Lung (tissue), 12 donors: Measurements from ENCODE around the gene MYO9A. TPM values are rescaled to one million over a fixed set of nuclear protein-coding genes. Genes with fewer than 3 reads are reported as not detected.

Experiments used
- ATAC-seq: fragments of 200-7000 bp; cut with Tn5 transposase; one replicate; pipeline ENCODE4 v1.9.1; 2020; ENCODE audit warnings: moderate number of reproducible peaks; ENCODE audit not compliant: insufficient read depth, low FRiP score
- DNase-seq, 3 donors: peaks; one replicate each; pipeline ENCODE4 v3.0.0-alpha.2; 2013 to 2017
- H3K27ac ChIP-seq, 2 donors: one replicate each; pipeline ENCODE4 v1.5.1; 2013; ENCODE audit warnings: mild to moderate bottlenecking in 2 of 2, moderate library complexity in 2 of 2, control low read depth in 1 of 2, inconsistent platforms in 1 of 2, low read depth in 1 of 2, low read length in 1 of 2
- H3K27me3 ChIP-seq, 3 donors: one replicate each; pipeline ENCODE4 v1.5.1; 2013; ENCODE audit warnings: low read length in 2 of 3; ENCODE audit not compliant: control insufficient read depth in 3 of 3, insufficient read depth in 3 of 3
- H3K36me3 ChIP-seq, 4 donors: one replicate each; pipeline ENCODE4 v1.5.1; 2013; ENCODE audit warnings: low read length in 4 of 4, mild to moderate bottlenecking in 1 of 4, moderate library complexity in 1 of 4; ENCODE audit not compliant: control insufficient read depth in 4 of 4, insufficient read depth in 4 of 4
- H3K4me1 ChIP-seq, 5 donors: one replicate each; pipeline ENCODE4 v1.5.1; 2013; ENCODE audit warnings: low read length in 5 of 5, mild to moderate bottlenecking in 2 of 5, moderate library complexity in 1 of 5; ENCODE audit not compliant: control insufficient read depth in 5 of 5, insufficient read depth in 5 of 5
- H3K4me3 ChIP-seq: one replicate; pipeline ENCODE4 v1.5.1; 2013; ENCODE audit warnings: mild to moderate bottlenecking, control low read depth, moderate library complexity
- H3K9ac ChIP-seq, 2 donors: one replicate each; pipeline ENCODE4 v1.5.1; 2013; ENCODE audit warnings: low read length in 2 of 2, control low read depth in 1 of 2; ENCODE audit not compliant: insufficient read depth in 1 of 2
- H3K9me3 ChIP-seq, 4 donors: one replicate each; pipeline ENCODE4 v1.5.1; 2013; ENCODE audit warnings: low read length in 3 of 4, mild to moderate bottlenecking in 1 of 4, moderate library complexity in 1 of 4; ENCODE audit not compliant: control insufficient read depth in 4 of 4, insufficient read depth in 3 of 4
- CTCF ChIP-seq: IDR thresholded peaks from 2 replicates; pipeline ENCODE4 v1.5.1; 2012; ENCODE audit warnings: mild to moderate bottlenecking; ENCODE audit errors: control extremely low read depth, extremely low read depth
- WGBS, 2 donors: extraction: QIAGEN DNeasy Blood & Tissue Kit; methylation state at CpG; one replicate each; pipeline ENCODE4 v1.1.7; 2013; 5-methylcytosine and 5-hydroxymethylcytosine counted together
- polyA plus RNA-seq, 2 donors: library from polyadenylated mRNA; stranded (reverse); fragments of 200-250 nt; gene quantifications; one replicate each; pipeline ENCODE4 v1.2.1, GENCODE V29; 2013
- total RNA-seq, 2 donors: library from RNA; depleted of rRNA in 1 of 2; stranded (reverse); fragments of >200 nt in 1 of 2; gene quantifications; one replicate each; pipeline ENCODE4 v1.2.1, GENCODE V29; 2014 to 2021
- donor health status: control.
- donor health status: control.
- donor health status: Bipolar disorder and iron deficiency.
- donor health status: healthy.
- donor health status: DM: yes; HTN: yes; CAD: no.

The MYO9A gene
- total and polyA plus RNA-seq, 4 donors = 4.5 to 173 (median 34.4) TPM

- 68 to 83% methylated on average over 4 of the region's 4 CpGs for WGBS, 2 donors
Observed at GRCh38 chr15:72034859-72035650, 82.9 kb downstream of the MYO9A start.

GRCh38 chr15:72034351-72034750 is 83.6 kb downstream of the MYO9A start:
- Histone ChIP-seq H3K4me3 (no peak overlapping the region), H3K9me3 (no peaks in the 10 kb centered on the region), H3K4me1 (peaks cover 0 to 7% (median 0%) of the 10 kb centered on the region in 5 donors), H3K27ac (no peak overlapping the region), H3K9ac (no peak overlapping the region), H3K27me3 (no peaks in the 10 kb centered on the region), H3K36me3 (peaks cover 0 to 11% (median 1%) of the 10 kb centered on the region in 4 donors)
- no peak for TF ChIP-seq CTCF
- no peak for DNase-seq
- no peak for ATAC-seq
- 95 to 98% methylated on average over 1 of the region's 1 CpG for WGBS, 2 donors

More at GRCh38 chr15:72034859-72035650, 82.9 kb downstream of the MYO9A start:
- H3K9ac ChIP-seq = no peak overlapping the region
- no peak overlapping the region for H3K4me3 ChIP-seq
- H3K27ac ChIP-seq = no peak overlapping the region
- ATAC-seq (no peak), DNase-seq (no peak)
- no peaks in the 10 kb centered on the region for H3K27me3 ChIP-seq
- TF ChIP-seq CTCF = no peak
- H3K9me3 ChIP-seq = no peaks in the 10 kb centered on the region
- H3K4me1 ChIP-seq = peaks cover 0 to 7% (median 0%) of the 10 kb centered on the region in 5 donors
- H3K36me3 ChIP-seq = peaks cover 0 to 6% (median 3%) of the 10 kb centered on the region in 4 donors

GRCh38 chr15:72033711-72034110 is 84.2 kb downstream of the MYO9A start:
- DNase-seq (no peak), ATAC-seq (no peak)
- no peak overlapping the region for H3K27ac ChIP-seq
- no peak overlapping the region for H3K4me3 ChIP-seq
- peaks cover 0 to 7% (median 0%) of the 10 kb centered on the region in 5 donors for H3K4me1 ChIP-seq
- H3K9me3 ChIP-seq = no peaks in the 10 kb centered on the region
- H3K9ac ChIP-seq = no peak overlapping the region
- no peak for TF ChIP-seq CTCF
- H3K36me3 ChIP-seq = peaks cover 0 to 11% (median 2%) of the 10 kb centered on the region in 4 donors
- 94 to 97% methylated on average over 7 of the region's 7 CpGs for WGBS, 2 donors
- H3K27me3 ChIP-seq = no peaks in the 10 kb centered on the region
